ENCODE results near the gene POLH. TPM values are rescaled to one million over a fixed set of nuclear protein-coding genes. Genes with fewer than 3 reads are reported as not detected.

The POLH gene
- total RNA-seq, 2 donors from 2014 or later = 11.0 to 16.7 TPM

DNA sequence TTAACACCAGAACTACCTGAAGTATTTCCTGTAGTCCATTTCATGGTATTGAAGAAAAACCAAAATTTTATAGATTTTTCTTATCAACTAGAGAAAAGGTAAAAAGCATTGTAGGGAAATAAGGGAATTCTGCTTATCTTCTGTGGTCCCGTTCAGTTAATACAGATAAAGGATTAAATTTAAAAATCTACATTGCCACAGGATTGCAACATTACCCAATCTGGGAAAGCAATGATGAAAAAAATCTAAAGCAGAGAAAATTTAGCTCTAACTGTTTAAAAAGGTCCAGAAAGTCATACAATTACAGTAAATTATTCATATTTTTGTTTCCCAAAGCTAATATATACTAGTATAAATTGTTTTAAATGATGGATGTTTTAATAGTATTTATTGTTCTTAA, 18.0 kb downstream of the POLH start:
- intact Hi-C loops (cut with DNase I) = no loop called here
- DNase-seq (ENCODE audit: low spot score) = no peak

DNA sequence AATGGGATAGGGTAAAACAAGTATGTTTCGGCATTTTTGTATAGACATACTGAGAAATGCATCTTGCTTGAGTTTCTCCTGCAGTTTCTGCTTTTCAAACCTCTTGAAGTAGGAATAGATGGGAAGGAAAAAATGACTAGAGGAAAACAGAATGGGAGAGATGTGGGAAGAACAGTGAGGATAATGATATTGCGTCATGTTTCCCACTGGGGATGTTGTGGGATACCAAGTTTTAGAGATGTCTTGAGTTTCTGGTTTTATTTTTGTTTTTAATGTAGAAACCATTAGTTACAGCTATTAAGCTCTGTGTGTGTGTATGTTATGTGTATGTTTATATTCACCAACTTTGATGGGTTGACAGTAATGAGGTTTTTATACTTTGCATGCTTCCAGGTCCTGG, 24.6 kb downstream of the POLH start:
- intact Hi-C loops (cut with DNase I) = no loop called here
- no peak for DNase-seq (ENCODE audit: low spot score)

DNA sequence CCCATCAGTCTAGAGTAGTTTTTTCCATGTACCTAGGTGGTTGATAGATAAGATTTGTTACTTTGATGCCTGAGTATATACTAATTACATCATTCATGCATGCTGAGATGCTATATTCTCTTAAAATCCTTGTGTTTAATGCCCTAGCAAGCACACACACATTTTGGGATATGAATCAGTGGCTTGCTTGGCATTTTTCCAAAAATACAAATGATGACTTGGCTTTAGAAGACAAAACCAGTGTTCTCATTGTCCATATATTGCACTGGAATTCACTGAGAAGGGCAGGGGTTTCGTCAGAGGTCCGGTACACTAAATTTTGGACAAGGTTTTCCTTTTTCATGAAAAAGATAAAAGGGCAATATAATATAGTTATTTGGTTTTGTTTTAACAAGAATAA, 28.2 kb downstream of the POLH start:
- no peak for DNase-seq (ENCODE audit: low spot score)
- intact Hi-C loops (cut with DNase I) = loop anchor here in 1 of 2 donors (2.0 kb wide), 1 partner anchor 17 kb away; no protein-coding TSS in a partner anchor

DNA sequence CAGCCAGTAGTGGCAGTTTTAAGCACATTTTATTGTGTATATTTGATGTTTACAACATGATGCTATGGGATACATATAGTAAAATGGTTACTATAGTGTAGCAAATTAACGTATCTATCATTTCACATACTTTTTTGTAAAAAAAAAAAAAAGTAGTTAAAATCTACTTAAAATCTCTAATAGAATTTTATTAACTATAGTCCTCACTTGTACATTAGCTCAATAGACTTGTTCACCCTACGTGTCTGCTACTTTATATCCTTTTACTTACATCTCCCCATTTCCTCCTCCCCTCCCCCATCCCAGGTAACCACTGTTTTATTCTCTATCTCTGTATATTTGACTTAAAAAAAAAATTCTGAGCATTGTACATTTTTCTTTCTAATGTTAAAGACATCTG, 30.0 kb downstream of the POLH start:
- intact Hi-C loops (cut with DNase I) = no loop called here
- no peak for DNase-seq (ENCODE audit: low spot score)

DNA sequence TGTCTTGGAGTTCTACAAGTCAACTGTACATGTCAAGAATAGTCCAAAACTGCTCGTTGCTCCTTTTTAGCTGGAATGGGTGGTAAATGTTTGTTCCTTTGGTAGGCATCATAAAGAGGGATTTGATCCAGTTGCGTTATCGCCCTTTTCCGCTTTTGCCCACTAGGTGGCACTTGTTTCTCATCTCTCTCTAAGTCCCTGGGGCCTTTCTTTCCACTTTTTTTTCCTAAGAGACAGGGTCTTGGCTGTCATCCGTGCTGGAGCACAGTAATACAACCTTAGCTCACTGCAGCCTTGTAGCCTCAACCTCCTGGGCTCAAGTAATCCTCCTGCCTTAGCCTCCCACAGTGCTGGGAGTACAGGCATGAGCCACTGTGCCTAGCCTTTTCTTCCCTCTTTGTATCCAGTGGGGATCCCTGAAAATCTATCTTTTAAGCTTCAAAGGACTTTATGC, 32.4 kb downstream of the POLH start:
- intact Hi-C loops (cut with DNase I) = no loop called here

DNA sequence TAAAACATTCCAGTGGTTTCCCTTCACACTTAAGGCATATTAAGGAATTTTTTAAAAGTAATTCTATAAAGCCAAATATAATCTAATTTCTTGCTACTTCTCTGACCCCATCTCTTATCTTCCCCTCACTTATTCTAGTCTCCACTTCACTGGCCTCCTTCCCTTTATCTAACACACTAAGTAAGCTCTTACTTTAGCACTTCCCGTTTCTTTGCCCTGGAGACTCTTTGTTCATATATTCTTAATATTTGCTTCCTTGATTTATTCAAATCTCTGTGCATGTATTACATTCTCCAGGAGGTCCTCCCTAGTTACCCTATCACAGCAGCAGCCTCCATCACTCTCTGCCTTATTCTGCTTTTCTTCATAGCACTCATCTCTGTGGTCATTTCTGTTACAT, 32.8 kb downstream of the POLH start:
- intact Hi-C loops (cut with DNase I) = no loop called here

More for the DNA sequence above, 32.4 kb downstream of the POLH start:
- no peak for DNase-seq (ENCODE audit: low spot score)

DNA sequence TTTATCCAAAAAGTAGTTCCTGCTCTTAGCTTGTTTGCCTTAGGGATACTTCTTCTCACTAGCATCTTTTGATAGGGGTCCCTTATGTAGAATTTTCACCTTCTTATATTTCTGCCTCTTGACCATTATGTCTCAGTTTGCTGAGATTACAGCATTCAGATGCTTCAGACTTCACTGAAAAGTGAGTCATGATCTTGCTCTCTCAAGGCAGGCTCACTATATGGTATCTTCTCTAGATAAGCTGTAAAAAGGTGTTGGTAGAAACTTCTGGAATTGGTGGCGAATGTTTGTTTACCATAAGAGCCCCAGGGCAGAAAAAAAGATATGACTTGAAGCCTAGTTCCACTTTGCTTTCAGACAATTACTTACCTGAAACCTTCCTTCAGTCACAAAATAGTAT, 33.4 kb downstream of the POLH start:
- no peak for DNase-seq (ENCODE audit: low spot score)
- intact Hi-C loops (cut with DNase I) = no loop called here

More for the DNA sequence above, 32.8 kb downstream of the POLH start:
- no peak for DNase-seq (ENCODE audit: low spot score)

DNA sequence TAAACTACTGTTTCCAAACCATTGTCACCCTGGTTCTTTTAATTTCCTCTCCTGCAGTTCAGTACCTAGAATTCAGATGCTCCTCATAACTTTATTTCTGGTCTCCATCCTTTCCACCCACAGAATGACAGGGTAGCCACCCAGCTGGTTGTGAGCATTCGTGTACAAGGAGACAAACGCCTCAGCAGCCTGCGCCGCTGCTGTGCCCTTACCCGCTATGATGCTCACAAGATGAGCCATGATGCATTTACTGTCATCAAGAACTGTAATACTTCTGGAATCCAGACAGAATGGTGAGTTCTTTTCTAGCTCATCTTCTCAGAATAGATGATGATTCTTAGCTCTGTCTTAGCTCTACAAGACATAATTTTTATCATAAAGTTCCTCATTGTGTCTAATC, 34.4 kb downstream of the POLH start:
- intact Hi-C loops (cut with DNase I) = no loop called here
- DNase-seq (ENCODE audit: low spot score) = no peak

DNA sequence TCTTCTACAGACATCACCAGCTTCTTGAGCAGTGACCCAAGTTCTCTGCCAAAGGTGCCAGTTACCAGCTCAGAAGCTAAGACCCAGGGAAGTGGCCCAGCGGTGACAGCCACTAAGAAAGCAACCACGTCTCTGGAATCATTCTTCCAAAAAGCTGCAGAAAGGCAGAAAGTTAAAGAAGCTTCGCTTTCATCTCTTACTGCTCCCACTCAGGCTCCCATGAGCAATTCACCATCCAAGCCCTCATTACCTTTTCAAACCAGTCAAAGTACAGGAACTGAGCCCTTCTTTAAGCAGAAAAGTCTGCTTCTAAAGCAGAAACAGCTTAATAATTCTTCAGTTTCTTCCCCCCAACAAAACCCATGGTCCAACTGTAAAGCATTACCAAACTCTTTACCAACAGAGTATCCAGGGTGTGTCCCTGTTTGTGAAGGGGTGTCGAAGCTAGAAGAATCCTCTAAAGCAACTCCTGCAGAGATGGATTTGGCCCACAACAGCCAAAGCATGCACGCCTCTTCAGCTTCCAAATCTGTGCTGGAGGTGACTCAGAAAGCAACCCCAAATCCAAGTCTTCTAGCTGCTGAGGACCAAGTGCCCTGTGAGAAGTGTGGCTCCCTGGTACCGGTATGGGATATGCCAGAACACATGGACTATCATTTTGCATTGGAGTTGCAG, 37.9 kb downstream of the POLH start:
- intact Hi-C loops (cut with DNase I) = no loop called here
- DNase-seq (ENCODE audit: low spot score) = no peak

DNA sequence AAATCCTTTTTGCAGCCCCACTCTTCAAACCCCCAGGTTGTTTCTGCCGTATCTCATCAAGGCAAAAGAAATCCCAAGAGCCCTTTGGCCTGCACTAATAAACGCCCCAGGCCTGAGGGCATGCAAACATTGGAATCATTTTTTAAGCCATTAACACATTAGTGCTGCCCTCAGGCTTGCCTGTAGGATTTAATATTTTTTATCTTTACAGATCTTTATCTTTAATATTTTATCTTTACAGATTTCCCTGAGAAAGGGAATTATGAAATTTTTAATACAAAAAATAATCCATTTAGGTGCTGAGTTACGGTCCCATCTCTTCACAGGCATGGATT, 38.4 kb downstream of the POLH start:
- DNase-seq (ENCODE audit: low spot score) = no peak
- intact Hi-C loops (cut with DNase I) = no loop called here

DNA sequence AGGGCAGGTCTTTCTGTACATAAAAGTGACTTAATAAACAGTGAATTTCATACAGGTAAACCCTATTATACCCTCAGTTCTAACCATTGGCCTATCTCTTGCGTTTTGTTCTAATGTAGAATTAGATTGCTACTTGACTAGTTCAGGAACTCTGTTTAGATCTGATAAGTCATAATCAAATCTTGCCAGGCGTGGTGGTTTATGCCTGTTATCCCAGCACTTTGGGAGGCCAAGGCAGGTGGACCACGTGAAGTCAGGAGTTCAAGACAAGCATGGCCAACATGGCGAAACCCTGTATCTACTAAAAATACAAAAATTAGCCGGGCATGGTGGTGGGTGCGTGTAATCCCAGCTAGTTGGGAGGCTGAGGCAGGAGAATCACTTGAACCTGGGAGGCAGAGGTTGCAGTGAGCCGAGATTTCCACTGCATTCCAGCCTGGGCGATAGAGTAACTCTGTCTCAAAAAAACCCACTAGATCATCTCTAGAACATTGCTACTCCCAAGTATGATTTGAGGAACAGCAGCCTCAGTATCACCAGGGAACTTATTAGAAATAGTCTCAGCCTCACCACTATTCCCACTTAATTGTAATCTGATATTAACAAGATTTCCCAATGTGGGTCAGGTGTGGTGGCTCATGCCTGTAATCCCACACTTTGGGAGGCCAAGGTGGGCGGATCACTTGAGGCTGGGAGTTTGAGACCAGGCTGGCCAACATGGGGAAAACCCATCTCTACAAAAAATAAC, 40.9 kb downstream of the POLH start:
- no peak for DNase-seq (ENCODE audit: low spot score)
- intact Hi-C loops (cut with DNase I) = no loop called here

DNA sequence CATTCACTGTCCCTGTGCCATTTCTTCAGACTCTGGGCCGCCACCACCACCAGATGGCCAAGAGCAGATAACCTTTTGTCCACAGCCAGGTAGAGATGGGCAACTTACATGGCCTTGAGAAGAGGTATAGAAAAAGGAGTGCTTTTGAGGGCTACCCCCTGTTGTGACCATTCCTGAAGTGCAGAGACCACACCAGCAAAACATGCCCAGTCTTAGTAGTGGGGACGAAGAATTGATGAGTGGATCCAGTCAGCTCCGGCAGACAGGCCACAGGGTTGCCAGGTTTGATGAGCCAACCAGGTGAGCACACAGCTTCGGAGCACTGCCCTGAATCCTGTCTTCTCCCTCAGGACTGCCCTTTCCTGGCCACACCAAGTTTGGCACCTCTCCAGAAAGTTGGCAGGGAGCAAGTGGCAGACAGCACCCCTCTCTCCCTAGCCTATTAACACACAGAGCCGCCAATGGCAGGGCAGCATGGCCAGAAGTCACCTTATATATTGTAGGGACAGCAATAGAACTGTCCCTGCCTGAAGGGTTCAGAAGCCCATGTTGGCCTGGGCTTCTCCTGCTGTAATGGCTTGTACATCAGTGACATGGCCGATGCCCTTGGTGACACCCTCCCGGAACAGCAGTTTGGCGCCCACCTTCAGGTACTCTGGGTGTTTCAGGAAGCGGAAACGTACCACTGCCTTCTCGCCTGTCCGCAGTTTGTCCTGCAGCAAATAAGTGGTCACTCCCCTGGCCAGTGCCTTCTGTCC, 45.3 kb downstream of the POLH start:
- intact Hi-C loops (cut with DNase I) = no loop called here
- DNase-seq (ENCODE audit: low spot score) = no peak

DNA sequence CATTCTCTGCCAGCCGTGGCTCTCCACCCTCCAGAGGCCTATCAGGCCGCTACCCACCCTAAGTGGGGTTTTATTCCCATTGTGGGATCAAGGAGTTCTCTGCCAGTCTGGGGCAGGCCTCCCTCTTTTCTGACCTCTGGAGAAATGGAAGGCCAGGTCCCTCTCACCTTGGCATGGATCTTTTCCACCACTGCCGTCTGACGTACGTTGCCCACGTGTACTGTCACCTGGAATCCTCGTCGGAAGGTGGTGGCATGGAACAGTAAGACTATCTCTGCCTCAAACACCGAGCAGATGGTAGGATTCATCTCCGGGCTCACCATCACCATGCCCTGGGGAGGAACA, 45.8 kb downstream of the POLH start:
- intact Hi-C loops (cut with DNase I) = no loop called here
- DNase-seq (ENCODE audit: low spot score) = no peak

DNA sequence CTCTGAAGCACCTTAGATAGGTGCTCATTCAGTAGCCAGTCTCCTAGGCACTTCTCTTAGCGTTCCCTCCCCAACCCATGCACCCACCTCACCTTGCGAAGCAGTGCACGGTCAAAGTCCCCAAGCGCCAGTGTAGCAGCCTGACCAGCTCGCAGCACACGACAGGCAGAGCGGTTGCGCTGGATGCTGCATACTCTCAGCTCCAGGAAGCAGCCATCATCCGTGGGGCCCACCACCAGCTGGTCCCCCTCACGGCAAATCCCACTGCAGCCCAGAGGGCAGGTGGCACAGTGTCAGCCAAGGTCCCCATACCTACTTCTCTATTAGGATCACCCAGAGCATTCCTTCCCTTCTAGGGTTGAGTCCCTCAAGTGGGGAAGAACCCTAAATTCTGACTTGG, 46.6 kb downstream of the POLH start:
- intact Hi-C loops (cut with DNase I) = no loop called here
- DNase-seq (ENCODE audit: low spot score) = no peak

DNA sequence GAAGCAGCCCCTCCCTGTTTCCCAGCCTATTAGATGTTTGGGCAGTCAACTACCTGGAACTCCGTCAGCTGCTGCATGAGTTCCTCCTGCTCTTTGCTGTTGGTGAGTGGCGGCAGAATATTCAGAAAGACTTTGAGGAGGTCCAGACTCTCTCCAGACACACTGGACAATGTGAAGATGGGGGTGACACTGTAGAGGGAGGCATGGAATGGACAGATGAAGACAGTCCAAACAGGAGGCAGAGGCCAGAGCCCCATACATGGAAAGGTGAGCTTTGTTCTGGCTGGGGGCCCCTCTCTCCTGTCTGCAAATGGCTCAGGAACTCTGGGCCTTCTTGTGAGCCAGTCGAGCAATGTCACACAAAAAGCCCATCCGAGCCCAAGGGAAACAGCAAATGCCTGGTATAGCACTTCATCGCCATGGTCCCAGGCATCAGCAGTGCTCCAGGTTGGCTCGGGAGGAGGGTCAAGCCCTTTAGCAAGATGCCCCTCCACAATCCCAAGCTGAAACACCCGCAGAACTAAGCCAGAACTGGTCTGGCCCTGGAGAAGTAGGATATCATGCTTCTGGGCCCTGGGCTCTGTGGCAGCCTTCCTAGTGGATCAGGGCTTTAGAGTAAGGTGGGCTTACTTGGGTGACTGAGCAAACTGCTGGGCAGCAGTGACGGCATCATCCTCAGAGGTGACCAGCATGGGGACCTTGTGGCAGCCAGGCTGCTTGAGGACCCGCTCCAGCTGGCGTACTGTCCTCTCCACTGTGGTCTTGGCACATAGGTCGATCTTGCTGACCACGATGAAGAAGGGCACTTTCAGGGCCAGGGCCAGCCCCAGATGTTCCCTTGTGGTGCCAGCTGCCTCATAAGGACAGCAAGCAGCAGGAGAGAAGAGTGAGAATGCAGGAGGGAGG, 48.1 kb downstream of the POLH start:
- intact Hi-C loops (cut with DNase I) = no loop called here
- DNase-seq (ENCODE audit: low spot score) = no peak

DNA sequence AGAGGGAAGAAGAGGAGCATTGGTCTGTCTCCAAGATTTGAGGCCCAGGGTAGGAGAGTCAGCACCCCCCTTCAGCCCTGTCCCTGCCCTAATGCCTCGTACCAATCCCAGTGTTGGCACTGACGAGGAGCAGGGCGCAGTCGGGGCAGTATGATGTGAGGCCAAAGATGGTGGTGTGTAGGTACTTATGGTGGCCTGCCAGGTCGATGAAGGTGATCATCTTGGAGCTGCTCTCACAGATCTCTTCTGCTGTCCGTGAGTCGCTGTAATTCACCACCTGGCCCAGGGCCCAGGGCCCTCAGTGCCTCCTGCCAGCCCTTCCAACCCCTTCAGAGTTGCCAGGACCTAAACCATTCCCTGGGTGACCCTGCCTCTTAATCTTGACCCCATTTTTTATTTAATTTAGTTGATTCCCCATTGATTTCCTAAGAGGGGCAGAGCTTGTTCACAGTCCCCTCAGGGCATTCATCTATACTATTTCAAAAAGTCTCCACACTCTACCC, 48.9 kb downstream of the POLH start:
- intact Hi-C loops (cut with DNase I) = no loop called here
- no peak for DNase-seq (ENCODE audit: low spot score)

DNA sequence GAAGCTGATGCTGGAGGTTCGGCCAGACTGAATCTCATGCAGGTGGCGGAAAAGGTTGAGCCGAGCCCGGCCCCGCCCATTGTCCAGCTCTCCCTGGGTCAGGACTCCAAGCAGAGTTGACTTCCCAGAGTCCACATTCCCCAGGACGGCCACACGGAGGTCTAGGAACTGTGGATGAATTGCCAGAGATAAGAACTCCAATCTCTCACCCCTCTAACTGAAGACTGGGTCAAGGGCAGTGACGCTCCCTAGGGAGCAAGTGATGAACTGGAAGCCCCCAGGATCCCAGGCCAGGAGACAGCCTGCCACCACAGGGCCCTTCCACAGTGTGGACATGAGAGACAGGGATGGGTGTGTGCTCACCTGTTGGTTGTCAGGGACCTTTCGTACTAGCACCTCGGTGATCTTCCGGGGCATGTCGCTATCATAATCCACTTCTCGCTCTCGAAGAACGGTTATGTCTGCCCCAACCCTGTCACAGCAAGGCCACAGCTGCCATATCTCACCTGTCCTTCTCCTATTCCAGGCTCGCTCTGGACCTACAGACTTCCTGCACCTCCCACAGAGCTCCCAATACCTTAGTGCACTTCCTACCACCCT, 49.5 kb downstream of the POLH start:
- DNase-seq (ENCODE audit: low spot score) = no peak
- intact Hi-C loops (cut with DNase I) = no loop called here

DNA sequence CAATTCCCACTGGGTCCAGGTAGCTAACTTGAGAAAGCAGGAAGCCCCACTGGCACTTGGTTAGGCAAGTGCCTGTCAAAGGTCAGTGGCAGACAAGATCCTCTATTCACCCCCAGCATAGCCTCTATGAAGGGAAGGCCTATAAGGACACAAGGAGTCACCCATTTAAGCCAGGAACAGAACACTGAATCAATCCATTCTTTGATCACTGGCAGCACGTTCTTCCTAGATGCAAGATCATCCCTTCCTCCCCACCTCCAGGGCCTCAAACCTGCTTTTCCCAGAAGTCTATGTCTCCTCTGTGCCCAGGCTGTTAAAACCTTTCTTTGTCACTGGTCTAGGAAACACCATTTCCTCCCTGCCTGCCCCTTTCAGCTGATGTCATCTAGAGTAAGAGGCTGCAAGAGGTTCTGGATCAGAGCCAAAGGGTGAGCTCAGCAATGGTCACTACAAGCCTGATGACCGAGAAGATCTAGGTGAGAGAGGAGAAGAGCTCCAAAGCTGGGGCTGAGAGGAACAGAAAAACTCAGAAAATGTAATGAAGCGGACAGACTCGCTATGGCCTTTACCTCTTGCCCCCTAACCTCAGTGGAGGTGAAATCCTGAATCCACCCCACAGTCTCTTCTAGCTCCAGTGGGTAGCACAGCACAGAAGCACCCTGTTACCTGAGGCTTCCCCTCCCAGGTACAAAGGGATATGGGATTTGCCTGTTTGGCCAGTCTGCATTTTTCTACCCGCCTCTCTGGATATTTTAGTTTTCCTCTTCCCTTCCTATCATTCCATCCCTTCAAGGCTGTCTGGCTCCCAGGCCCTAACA, 51.2 kb downstream of the POLH start:
- intact Hi-C loops (cut with DNase I) = loop anchor here in 1 of 2 donors (1.0 kb wide), 1 partner anchor 8 kb away; the partner anchor contains the start of gene MAD2L1BP

More for the DNA sequence above, 51.2 kb downstream of the POLH start:
- peak; percentile 87 for DNase-seq (ENCODE audit: low spot score)

All from posterior vena cava (tissue), 2 donors.